CD14-positive monocyte (primary cell): ENCODE data around the gene TBXA2R. TPM values are rescaled to one million over a fixed set of nuclear protein-coding genes. Genes with fewer than 3 reads are reported as not detected.

ENCODE experiments used
- DNase-seq, 3 donors: peaks; one replicate each; pipeline ENCODE4 v3.0.0-alpha.2; 2011 to 2022
- H2AFZ ChIP-seq: 2 replicates; pipeline ENCODE4 v1.6.0; 2012; ENCODE audit warnings: mild to moderate bottlenecking, low read depth, low read length, inconsistent platforms; ENCODE audit not compliant: insufficient read depth, poor library complexity, severe bottlenecking
- H3K27ac ChIP-seq, 2 donors: 1 replicate in 1 of 2; 2 replicates in 1 of 2; pipeline ENCODE4 v1.5.1; 2012 to 2013; ENCODE audit warnings: low read length in 2 of 2, control low read depth in 1 of 2, inconsistent platforms in 1 of 2, low read depth in 1 of 2, mild to moderate bottlenecking in 1 of 2
- H3K27me3 ChIP-seq, 2 donors: one replicate each; pipeline versions ENCODE4 v1.6.0 to v1.6.1; 2011 to 2013; ENCODE audit warnings: low read length in 2 of 2; ENCODE audit not compliant: control insufficient read depth in 2 of 2, insufficient read depth in 2 of 2
- H3K36me3 ChIP-seq, 2 donors: replicated peaks in 1 of 2; 1 replicate in 1 of 2; 2 replicates in 1 of 2; pipeline versions ENCODE4 v1.5.1 to v1.6.1; 2012 to 2013; ENCODE audit warnings: low read length in 2 of 2, control low read depth in 1 of 2, inconsistent platforms in 1 of 2, mild to moderate bottlenecking in 1 of 2; ENCODE audit not compliant: insufficient read depth in 2 of 2, control insufficient read depth in 1 of 2
- H3K4me1 ChIP-seq, 2 donors: 1 replicate in 1 of 2; 2 replicates in 1 of 2; pipeline versions ENCODE4 v1.5.1 to v1.6.1; 2012 to 2013; ENCODE audit warnings: low read length in 2 of 2, control low read depth in 1 of 2, inconsistent platforms in 1 of 2, mild to moderate bottlenecking in 1 of 2, moderate library complexity in 1 of 2; ENCODE audit not compliant: insufficient read depth in 2 of 2, control insufficient read depth in 1 of 2
- H3K4me2 ChIP-seq: replicated peaks from 2 replicates; pipeline ENCODE3; 2012; ENCODE audit warnings: low read length, moderate library complexity, mild to moderate bottlenecking; ENCODE audit not compliant: poor library complexity, severe bottlenecking; ENCODE audit errors: extremely low read depth
- H3K4me3 ChIP-seq, 3 experiments: fragments of 200-600 bp in 1 of 3; sonication (generic) in 1 of 3; replicated peaks in 1 of 3; 1 replicate in 2 of 3; 2 replicates in 1 of 3; pipeline ENCODE4 v1.5.1; 2011 to 2013; ENCODE audit warnings: low read length in 3 of 3, mild to moderate bottlenecking in 3 of 3, control low read depth in 2 of 3, low read depth in 2 of 3, inconsistent platforms in 1 of 3, moderate library complexity in 1 of 3
- H3K79me2 ChIP-seq: 2 replicates; pipeline ENCODE4 v1.6.0; 2012; ENCODE audit warnings: mild to moderate bottlenecking, control low read depth, inconsistent platforms, low read length, moderate library complexity; ENCODE audit not compliant: insufficient read depth
- H3K9ac ChIP-seq: 2 replicates; pipeline ENCODE4 v1.6.0; 2017; ENCODE audit warnings: low read length, mild to moderate bottlenecking; ENCODE audit not compliant: insufficient read depth, poor library complexity, severe bottlenecking
- H3K9me3 ChIP-seq, 2 donors: replicated peaks in 1 of 2; 1 replicate in 1 of 2; 2 replicates in 1 of 2; pipeline versions ENCODE4 v1.5.1 to v1.6.1; 2012 to 2013; ENCODE audit warnings: low read length in 2 of 2, control low read depth in 1 of 2; ENCODE audit not compliant: control insufficient read depth in 1 of 2, insufficient read depth in 1 of 2
- H4K20me1 ChIP-seq: 2 replicates; pipeline ENCODE4 v1.6.0; 2012; ENCODE audit warnings: mild to moderate bottlenecking, low read length, control low read depth, moderate library complexity; ENCODE audit not compliant: insufficient read depth
- H3K27ac Mint-ChIP-seq, 7 donors: one replicate each; pipeline ENCODE4 v1.8.0; 2020; ENCODE audit warnings: mild to moderate bottlenecking in 7 of 7, mixed read lengths in 7 of 7, moderate library complexity in 6 of 7, inconsistent platforms in 2 of 7
- H3K27me3 Mint-ChIP-seq, 3 donors: one replicate each; pipeline ENCODE4 v1.8.0; 2021 to 2022; ENCODE audit warnings: low read depth in 3 of 3, mild to moderate bottlenecking in 3 of 3, mixed read lengths in 3 of 3, moderate library complexity in 3 of 3, inconsistent platforms in 1 of 3
- H3K36me3 Mint-ChIP-seq, 2 donors: one replicate each; pipeline ENCODE4 v1.8.0; 2020; ENCODE audit warnings: mixed read lengths in 2 of 2, inconsistent platforms in 1 of 2, mild to moderate bottlenecking in 1 of 2
- H3K4me1 Mint-ChIP-seq: one replicate; pipeline ENCODE4 v1.8.0; 2020; ENCODE audit warnings: mild to moderate bottlenecking, mixed read lengths
- H3K4me3 Mint-ChIP-seq, 2 donors: one replicate each; pipeline ENCODE4 v1.8.0; 2020; ENCODE audit warnings: mild to moderate bottlenecking in 2 of 2, mixed read lengths in 2 of 2, moderate library complexity in 1 of 2
- H3K9me3 Mint-ChIP-seq, 7 donors: one replicate each; pipeline ENCODE4 v1.8.0; 2020 to 2022; ENCODE audit warnings: mixed read lengths in 7 of 7, mild to moderate bottlenecking in 6 of 7, moderate library complexity in 6 of 7, inconsistent platforms in 2 of 7
- CTCF ChIP-seq: fragments of 200-600 bp; IDR thresholded peaks from one replicate; pipeline ENCODE4 v1.8.0; 2022; ENCODE audit warnings: antibody characterized with exemption, mild to moderate bottlenecking
- WGBS: methylation state at CpG from one replicate; pipeline ENCODE4 v1.1.5; 2013; ENCODE audit warnings: missing lambda C conversion rate; ENCODE audit not compliant: insufficient coverage; 5-methylcytosine and 5-hydroxymethylcytosine counted together
- intact Hi-C, 2 donors: fragments of 100-400 bp; cut with micrococcal nuclease; formaldehyde crosslinking; loops; one replicate each; pipeline versions ENCODE4 v1.15.0 to v1.15.1; 2023
- polyA plus RNA-seq, 3 donors: library from polyadenylated mRNA; depleted of rRNA in 1 of 3; unstranded in 2 of 3; stranded (reverse) in 1 of 3; fragments of 300-500 nt in 2 of 3; fragments of >200 nt in 1 of 3; fragmentation: Illumina TruSeq in 2 of 3; gene quantifications; 1 replicate in 2 of 3; 2 replicates in 1 of 3; pipeline ENCODE4 v1.2.3, GENCODE V29; 2012 to 2021

Gene TBXA2R
- polyA plus RNA-seq, 3 donors = 0.05 TPM; not detected in 2

- no peak for TF ChIP-seq CTCF
- Histone ChIP-seq H3K79me2 (no peaks in the 10 kb centered on the region), H2AFZ (no peak overlapping the region), H3K9me3 (no peaks in the 10 kb centered on the region), H3K4me2 (no peak overlapping the region), H3K27ac (no peak overlapping the region), H4K20me1 (peaks cover 14% of the 10 kb centered on the region), H3K4me3 (no peak overlapping the region), H3K27me3 (no peaks in the 10 kb centered on the region), H3K36me3 (peaks cover 87 to 90% of the 10 kb centered on the region in 2 donors), H3K9ac (no peak overlapping the region), H3K4me1 (no peaks in the 10 kb centered on the region)
- Mint-ChIP-seq H3K27me3 (peaks cover 0 to 2% (median 0%) of the 10 kb centered on the region in 3 donors), H3K9me3 (peaks cover 0 to 7% (median 3%) of the 10 kb centered on the region in 7 donors), H3K27ac (no peak overlapping the region), H3K4me1 (no peaks in the 10 kb centered on the region), H3K36me3 (peaks cover 58 to 88% of the 10 kb centered on the region in 2 donors), H3K4me3 (no peak overlapping the region)
- 85% methylated on average over 14 of the region's 25 CpGs for WGBS
- DNase-seq = peak in 1 of 3 donors; percentile 37
- intact Hi-C loops = no loop called here
Measured at GRCh38 chr19:3655402-3656072, 48.9 kb upstream of the TBXA2R start.

GRCh38 chr19:3653865-3654513 is 47.3 kb upstream of the TBXA2R start:
- peaks cover 49 to 81% of the 10 kb centered on the region in 2 donors for H3K36me3 Mint-ChIP-seq
- intact Hi-C loops = no loop called here
- H3K4me3 Mint-ChIP-seq = no peak overlapping the region
- H3K9me3 Mint-ChIP-seq = peaks cover 0 to 7% (median 3%) of the 10 kb centered on the region in 7 donors
- no peaks in the 10 kb centered on the region for H3K9me3 ChIP-seq
- H3K4me3 ChIP-seq = no peak overlapping the region
- peaks cover 0 to 2% (median 0%) of the 10 kb centered on the region in 3 donors for H3K27me3 Mint-ChIP-seq
- no peak for DNase-seq
- no peak for TF ChIP-seq CTCF
- WGBS = 95% methylated on average over 20 of the region's 20 CpGs
- no peak overlapping the region for H3K4me2 ChIP-seq
- H4K20me1 ChIP-seq = peaks cover 14% of the 10 kb centered on the region
- no peaks in the 10 kb centered on the region for H3K27me3 ChIP-seq
- no peaks in the 10 kb centered on the region for H3K4me1 ChIP-seq
- no peak overlapping the region for H3K9ac ChIP-seq
- no peak overlapping the region for H3K27ac ChIP-seq
- H3K79me2 ChIP-seq = no peaks in the 10 kb centered on the region
- no peaks in the 10 kb centered on the region for H3K4me1 Mint-ChIP-seq
- H3K27ac Mint-ChIP-seq = no peak overlapping the region
- H2AFZ ChIP-seq = no peak overlapping the region
- peaks cover 80 to 83% of the 10 kb centered on the region in 2 donors for H3K36me3 ChIP-seq
